Right ventricle myocardium inferior (tissue), 1 donor: ENCODE results near the gene GANC. TPM values are rescaled to one million over a fixed set of nuclear protein-coding genes. Genes with fewer than 3 reads are reported as not detected.
"Not testable (repeated sequence)": the region's sequence is repeated elsewhere in the genome, so short reads cannot be mapped to it uniquely, and the experiment has no call there.

Source experiments
- ATAC-seq: fragments of 200-7000 bp; cut with Tn5 transposase; one replicate; pipeline ENCODE4 v1.9.1; 2020; ENCODE audit warnings: mild to moderate bottlenecking, moderate library complexity
- DNase-seq: peaks from one replicate; pipeline ENCODE4 v3.0.0; 2021; ENCODE audit errors: missing footprints
- intact Hi-C: fragments of 100-400 bp; cut with DNase I; formaldehyde crosslinking; loops from one replicate; pipeline ENCODE4 v1.11.0; 2022
- long read RNA-seq: library from polyadenylated mRNA; unstranded; transcript quantifications from one replicate; pipeline ENCODE4 v2.0.0, GENCODE V29; 2021
- total RNA-seq: library from RNA; stranded (reverse); fragmentation: NEBNext Ultra II Directional; extraction: Animal tissue kit (Norgen Biotek cat#: 25700); gene quantifications from one replicate; pipeline ENCODE4 v1.2.1, GENCODE V29; 2021
- donor health status: DM: no; HTN: yes; CAD: no; lungs with severe emphysema.

Gene GANC, protein sequence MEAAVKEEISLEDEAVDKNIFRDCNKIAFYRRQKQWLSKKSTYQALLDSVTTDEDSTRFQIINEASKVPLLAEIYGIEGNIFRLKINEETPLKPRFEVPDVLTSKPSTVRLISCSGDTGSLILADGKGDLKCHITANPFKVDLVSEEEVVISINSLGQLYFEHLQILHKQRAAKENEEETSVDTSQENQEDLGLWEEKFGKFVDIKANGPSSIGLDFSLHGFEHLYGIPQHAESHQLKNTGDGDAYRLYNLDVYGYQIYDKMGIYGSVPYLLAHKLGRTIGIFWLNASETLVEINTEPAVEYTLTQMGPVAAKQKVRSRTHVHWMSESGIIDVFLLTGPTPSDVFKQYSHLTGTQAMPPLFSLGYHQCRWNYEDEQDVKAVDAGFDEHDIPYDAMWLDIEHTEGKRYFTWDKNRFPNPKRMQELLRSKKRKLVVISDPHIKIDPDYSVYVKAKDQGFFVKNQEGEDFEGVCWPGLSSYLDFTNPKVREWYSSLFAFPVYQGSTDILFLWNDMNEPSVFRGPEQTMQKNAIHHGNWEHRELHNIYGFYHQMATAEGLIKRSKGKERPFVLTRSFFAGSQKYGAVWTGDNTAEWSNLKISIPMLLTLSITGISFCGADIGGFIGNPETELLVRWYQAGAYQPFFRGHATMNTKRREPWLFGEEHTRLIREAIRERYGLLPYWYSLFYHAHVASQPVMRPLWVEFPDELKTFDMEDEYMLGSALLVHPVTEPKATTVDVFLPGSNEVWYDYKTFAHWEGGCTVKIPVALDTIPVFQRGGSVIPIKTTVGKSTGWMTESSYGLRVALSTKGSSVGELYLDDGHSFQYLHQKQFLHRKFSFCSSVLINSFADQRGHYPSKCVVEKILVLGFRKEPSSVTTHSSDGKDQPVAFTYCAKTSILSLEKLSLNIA (N-terminal part only)
- total RNA-seq: 16.3 TPM
- long read RNA-seq, partial matches to known transcripts: 1 of 4 reads
- long read RNA-seq, other reads (novel, unspliced or antisense): 3 of 4 reads

DNA sequence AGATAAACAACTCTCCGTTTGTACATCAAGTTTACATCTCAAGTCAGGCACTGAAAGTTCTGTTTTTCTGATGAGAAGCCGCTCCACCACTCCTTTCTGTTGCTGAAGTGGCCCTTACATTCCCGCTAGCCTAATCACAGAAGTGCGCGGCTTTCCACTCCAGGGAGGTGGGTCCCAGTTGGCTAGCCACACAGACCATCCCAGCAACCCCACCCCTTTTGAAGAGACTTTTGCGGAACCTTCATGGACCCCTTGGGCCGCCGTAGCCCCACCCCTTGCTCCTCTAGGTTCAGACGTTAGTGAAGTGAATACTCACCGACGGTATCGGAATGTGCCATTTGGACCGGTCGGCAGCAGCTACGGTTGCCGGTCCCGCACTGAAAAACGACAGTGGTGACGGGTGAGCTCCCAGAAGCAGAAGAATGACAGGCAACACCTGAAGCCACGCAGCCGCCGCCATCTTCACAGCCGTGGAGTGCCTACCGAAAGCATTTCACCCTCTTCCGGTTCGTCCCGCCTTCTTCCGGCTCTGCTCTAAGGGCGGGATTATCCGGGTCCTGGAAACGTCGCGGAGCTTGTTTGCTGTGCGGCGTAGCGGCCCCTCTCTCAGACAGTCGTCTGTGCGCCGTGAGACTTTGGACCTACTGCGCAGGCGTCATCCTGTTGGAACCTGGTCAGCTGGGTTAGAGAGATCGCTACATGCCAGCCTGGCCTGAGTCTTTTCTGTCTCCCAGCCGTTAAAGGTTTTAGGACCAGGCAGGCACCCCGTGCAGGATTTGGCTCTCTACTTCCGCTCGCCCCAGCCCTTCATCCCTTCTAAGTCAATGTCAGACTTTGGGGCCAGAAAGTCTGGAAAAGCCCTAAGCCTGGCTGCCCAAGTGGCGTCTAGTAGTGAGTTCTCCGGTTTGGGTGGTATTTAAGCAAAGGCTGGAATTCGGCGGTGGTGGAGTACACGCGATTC lies at the start of gene GANC, which contains the start of gene TMEM87A:
Gene GANC, plus strand, starts transcription at position 263 of the 961 bp plus-strand sequence. CDS start 1,281 bp downstream, outside the sequence.
Gene TMEM87A, minus strand, starts transcription at position 495 of the 961 bp plus-strand sequence. Its CDS starts 35 bp downstream, at position 460.
- DNase-seq (peak; percentile 98), ATAC-seq (peak; percentile 99)
- intact Hi-C loops: loop anchor here (5.0 to 10.0 kb wide), 2 partner anchors 114 to 202 kb away; no protein-coding TSS in a partner anchor

DNA sequence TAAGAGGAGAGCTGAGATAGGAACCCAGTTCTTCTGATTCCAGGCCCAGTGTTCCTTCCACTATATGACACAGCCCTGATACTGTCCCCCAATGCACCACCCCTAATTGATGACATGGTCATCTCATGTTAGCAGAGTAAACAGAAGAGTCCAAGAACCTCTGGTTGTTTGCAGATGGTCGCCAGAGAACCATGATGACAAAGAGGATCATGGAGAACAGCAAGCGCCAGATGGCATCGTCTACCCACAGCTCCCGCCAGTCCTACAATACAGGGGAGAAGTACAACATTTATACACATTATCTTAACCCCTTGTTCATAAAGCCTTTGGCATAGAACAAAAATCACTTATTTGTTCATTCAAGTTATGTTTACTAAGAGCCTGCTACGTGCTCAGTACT lies 46.4 kb upstream of the GANC start:
- ATAC-seq: no peak
- DNase-seq: no peak
- intact Hi-C loops: no loop called here

DNA sequence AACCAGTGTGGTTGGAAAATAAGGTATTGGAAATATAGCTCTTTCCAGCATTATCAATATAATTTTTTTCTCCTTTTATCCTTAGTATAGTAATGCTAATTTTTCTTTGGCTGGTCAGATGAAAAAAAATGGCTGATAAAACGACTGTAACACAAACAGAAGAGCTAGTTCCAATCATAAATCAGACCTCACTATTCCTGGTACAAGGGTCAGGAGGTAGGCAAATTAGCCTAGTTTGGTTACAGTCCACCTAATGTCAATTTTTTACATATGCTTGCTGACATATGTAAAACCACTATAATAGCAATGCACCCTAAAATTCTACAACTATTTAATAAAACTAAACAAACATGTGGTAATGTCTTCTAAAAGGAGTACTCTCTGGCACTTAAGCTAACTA lies 45.0 kb upstream of the GANC start:
- ATAC-seq: no peak
- DNase-seq: no peak
- intact Hi-C loops: no loop called here

DNA sequence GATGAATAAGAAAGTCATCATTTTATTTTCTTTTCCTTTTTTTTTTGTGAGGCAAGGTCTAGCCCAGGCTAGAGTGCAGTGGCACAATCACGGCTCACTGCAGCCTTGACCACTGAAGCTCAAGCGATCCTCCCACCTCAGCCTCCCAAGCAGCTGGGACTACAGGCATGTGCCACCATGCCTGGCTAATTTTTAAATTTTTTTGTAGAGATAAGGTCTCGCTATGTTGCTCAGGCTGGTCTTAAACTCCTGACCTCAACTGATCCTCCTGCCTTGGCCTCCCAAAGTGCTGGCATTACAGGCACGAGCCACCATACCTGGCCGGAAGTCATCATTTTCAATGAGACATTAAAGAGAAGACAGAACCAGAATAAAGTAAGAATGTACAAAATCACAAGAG lies 44.0 kb upstream of the GANC start:
- ATAC-seq, DNase-seq, intact Hi-C loops: not testable (repeated sequence)

DNA sequence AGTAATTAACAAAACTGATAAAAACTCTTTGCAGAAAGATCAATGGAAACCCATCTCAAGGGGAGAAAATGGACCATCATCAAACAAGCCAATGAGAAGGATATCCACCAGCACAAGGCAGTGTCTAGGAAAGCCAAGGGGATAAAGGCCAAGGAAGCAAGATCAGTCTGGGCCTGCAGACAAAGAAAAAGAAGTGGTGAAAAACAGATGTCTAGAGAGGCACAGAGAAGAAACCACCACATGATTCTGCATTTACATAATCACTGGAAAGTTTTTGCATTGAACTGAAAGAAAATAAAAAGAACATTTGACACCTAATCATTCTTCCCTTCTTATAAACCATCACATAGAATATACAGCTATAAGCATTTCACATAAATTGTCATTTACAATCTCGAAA lies 41.9 kb upstream of the GANC start:
- DNase-seq: no peak
- no peak for ATAC-seq
- intact Hi-C loops: no loop called here

DNA sequence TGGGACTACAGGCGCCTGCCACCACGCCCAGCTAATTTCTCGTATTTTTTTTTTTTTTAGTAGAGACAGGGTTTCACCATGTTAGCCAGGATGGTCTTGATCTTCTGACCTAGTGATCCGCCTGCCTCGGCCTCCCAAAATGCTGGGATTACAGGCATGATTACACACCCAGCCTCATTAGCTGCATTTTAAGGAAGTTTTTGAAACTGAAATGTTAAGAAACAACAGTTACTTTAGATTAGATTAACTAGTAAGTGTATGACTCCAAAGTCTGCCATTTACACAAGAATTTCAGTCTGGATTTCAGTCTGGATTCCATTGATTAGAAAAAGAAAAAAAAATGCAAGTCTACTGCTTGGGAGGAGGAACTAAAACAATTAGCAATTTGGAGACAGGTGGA lies 40.4 kb upstream of the GANC start:
- DNase-seq: no peak
- intact Hi-C loops: no loop called here
- ATAC-seq: no peak

DNA sequence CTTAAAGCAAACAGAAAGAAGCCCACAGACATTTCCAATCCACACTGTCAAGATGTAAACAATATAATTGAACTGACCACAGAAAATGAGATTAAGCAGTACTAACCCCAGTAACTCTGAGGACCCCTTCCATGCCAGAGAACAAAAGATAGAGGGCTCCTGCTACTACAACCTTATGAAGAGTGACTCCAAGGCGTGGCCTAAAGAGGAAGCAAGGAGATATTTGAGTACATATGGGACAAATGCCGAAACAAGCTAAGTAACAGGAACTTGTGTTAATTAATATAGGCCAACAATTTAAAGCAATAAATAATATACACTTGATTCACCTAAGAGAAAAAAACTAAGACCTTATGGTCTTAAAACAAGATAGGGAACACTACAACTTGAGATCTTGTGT lies 39.9 kb upstream of the GANC start:
- ATAC-seq (no peak), DNase-seq (no peak)
- intact Hi-C loops: no loop called here

DNA sequence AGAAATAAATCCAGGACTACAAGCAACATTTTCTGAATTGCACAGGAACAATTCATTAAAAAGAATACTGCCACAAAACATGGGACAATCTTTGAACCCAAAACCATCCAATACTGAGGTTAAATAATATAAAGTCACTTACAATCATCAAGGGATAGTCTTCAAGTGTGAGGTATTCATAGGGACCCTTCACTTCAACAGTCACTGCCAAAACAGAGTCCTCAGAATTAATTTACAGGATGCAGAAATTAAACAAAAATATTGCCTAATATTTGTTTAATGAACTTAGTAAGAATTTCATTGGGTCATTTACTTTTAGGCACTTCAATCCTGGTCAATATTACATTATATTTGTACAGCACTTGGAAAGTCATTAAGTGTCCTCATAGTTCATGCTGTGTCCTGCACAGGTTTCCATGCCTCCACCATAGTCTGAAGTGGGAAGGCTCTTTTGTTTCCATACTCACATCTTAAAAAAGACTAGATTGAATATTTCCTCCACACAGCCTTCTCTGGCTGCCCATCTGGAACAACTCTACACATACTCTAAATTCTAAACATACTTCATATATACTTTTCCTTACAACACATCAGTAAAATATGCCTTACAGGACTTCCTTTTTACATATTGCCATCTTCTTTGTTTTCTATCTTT lies 33.3 kb upstream of the GANC start:
- ATAC-seq (no peak), DNase-seq (no peak)
- intact Hi-C loops: no loop called here

DNA sequence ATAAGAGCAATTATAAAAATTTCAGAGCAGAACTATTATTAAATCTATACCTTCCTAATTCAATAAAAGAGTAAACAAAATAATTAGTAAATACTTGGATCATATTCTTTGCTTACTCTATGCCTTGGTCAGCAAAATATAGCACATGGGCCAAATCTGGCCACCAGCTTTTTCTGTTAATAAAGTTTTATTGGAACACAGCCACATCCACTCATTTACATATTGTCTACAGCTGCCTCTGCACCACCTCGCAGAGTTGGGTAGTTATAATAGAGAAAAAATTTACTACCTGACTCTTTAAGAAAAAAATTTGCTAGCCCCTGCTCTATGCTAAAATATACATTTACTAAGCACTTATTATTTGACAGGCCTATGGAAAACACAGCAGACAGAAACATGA lies 32.2 kb upstream of the GANC start:
- DNase-seq: no peak
- ATAC-seq: no peak
- intact Hi-C loops: no loop called here

DNA sequence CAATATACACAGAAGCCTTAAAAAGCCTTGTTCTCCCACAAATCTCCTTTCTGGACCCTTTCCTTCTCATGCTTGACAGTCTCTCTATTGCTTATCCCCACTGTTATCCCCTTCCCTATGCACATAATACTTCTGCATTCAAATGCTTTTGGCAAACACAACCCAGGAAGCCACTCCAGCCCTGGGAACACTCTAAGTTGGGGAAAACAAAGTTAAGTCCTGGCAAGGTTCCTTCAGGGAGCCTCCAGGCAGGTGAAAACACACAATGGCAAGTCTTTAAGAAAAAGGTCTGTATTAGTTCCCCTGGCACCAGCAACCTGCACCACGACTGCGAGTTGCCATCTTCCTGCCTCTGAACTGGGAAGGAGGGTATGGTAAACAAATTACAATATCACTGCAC lies 19.7 kb upstream of the GANC start:
- ATAC-seq: no peak
- DNase-seq: no peak
- intact Hi-C loops: no loop called here

DNA sequence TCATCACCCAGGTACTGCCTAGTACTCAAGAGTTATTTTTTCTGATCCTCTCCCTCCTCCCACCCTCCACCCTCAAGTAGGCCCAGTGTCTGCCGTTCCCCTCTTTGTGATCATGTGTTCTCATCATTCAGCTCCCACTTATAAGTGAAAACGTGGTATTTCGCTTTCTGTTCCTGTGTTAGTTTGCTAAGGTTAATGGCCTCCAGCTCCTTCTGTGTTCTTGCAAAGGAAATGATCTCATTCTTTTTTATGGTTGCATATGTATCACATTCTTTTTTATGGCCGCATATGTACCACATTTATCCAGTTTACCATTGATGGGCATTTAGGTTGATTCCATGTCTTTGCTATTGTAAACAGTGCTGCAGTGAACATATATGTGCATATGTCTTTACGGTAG lies 8.2 kb upstream of the GANC start:
- intact Hi-C loops: no loop called here
- ATAC-seq (no peak), DNase-seq (no peak)

DNA sequence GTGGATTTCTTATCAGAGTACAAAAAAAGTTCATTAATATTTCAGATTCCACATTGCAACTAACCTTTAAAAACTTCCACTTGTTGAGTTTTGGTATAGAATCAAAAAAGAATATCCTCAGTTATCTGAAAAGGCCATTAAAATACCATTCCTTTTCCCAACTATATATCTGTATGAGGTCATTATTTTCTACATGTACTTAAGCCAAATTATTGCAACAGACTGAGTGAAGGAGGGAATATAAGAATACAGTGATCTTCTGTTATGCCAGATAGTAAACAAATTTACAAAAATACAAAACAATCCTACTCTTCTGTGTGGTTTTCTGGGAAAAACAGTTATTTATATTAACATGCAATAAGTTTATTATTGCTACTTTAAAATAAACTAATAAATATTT lies 5.7 kb upstream of the GANC start:
- intact Hi-C loops: no loop called here
- ATAC-seq (no peak), DNase-seq (no peak)

DNA sequence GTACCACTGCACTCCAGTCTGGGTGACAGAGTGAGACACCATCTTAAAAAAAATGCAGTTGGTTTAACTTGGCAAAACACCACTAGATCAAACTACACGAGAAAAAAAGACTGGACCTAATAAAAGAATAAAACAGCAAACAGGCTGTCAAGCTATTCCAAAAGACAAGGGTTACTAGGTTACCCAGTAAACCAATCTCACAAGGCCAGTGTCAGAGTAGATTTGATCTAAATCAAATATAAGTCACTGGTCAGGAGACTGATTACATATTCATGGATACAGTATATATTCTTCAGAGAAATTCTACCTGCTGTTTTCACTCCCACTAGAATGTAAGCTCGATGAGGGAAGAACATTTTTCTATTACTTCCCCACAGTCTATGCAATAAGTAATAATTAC lies 2.5 kb upstream of the GANC start:
- DNase-seq (no peak), ATAC-seq (no peak)
- intact Hi-C loops: loop anchor here (5.0 to 10.0 kb wide), 2 partner anchors 117 to 204 kb away; no protein-coding TSS in a partner anchor

DNA sequence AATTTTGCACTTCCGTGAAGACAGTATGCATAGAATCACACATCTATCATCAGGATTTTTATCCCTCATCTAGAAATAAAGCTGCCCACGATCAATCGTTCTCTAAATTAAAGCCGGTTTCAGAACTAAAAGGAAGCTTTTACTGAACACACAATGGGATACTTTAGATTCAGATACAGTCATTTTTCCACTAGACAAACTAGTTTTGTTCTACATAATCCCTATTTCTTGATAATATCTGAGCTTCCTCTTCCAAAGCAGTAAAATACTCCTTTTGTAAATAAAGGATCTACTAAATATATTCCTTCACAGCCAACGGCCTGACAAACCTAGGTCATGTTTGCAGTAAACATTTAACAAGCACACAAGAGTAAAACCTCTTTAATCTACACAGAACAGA lies 2.0 kb upstream of the GANC start:
- intact Hi-C loops: loop anchor here (5.0 to 10.0 kb wide), 2 partner anchors 116 to 204 kb away; no protein-coding TSS in a partner anchor
- ATAC-seq (no peak), DNase-seq (no peak)

DNA sequence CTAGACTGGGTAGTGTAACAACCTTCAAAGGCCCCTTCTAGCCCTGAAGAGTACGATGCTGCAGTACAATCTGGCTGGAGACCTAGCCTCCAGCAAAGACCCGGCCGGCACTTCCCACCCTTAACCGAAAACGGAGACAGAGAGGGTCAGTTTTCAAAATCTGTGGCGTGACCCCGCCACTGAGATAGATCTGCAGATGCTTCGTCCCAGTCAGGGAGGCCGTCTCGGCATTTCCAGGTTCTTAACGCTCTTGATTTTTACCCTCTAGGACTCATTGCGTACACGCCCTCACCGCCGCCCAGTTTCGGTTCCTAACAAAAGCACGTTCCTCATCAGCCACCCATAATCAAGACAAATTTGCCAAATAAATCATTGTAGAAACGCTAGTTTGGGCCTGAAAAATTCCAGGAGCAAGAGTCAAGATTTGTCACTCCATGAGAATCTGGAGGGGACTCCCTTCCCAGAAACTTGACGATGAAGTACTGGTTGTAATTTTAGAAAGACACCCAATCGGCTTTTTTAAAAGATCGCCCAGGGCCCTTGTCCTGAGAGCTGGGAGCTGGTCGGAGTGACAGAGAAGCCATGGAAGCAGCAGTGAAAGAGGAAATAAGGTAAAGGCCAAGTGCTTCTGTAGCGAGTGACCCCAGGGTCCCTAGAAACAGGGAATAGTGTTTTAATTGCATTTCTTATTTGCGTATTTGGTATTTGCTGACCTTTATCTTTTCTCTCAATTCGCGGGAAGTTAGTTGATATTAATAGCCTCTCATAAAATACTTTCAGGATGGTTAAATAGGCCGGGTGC lies 1.1 kb downstream of the GANC start:
- peak; percentile 39 for ATAC-seq
- intact Hi-C loops: loop anchor here (5.0 to 10.0 kb wide), 2 partner anchors 113 to 201 kb away; no protein-coding TSS in a partner anchor
- DNase-seq: peak; percentile 89

DNA sequence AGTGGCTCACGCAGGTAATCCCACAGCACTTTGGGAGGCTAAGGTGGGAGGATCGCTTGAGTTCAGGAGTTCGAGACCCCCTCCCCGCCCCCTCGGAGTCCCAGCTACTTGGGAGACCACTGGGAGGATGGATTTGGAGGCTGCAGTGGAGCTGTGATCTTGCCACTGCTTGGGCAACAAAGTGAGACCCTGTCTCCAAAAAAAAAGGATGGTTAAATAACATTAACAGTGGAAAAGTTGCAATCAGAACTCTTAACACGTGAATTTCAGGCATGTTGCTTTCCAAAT lies 1.6 kb downstream of the GANC start:
- ATAC-seq: no peak
- no peak for DNase-seq
- intact Hi-C loops: loop anchor here (5.0 to 10.0 kb wide), 2 partner anchors 113 to 200 kb away; no protein-coding TSS in a partner anchor

DNA sequence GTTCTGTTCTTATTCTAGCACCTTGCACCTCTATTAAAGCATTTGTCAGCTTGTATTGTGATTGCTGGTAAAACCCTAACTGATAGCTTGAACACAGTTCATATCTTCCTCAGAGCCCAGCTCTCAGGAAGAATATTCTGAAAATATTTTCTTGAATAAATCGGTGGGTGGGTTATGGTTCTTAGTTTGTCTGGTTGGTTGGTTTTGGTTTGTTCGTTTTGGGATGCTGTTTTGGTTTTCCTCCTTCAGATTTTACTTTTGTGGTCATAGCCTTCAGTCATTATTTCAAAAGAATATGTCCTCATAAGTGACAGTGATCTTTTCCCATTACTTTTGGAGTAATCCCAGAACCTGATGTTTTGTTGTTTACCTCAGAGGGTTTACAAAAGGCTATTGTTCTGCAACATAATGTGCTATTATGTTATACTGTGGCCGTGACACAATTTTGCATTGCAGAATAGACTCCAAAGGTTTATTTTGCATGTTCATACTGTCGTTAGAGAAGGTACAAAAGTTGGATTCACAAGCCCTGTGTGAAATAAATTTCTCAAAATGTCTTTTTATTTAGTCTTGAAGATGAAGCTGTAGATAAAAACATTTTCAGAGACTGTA lies 2.9 kb downstream of the GANC start:
- DNase-seq (no peak), ATAC-seq (no peak)
- intact Hi-C loops: loop anchor here (10.0 kb wide), 1 partner anchor 199 kb away; no protein-coding TSS in a partner anchor
